GM12864 (cell line): ENCODE results near the gene CYFIP2.

Source experiments
- DNase-seq: peaks from one replicate; pipeline ENCODE4 v3.0.0-alpha.2; 2011; ENCODE audit warnings: low read depth
- H3K4me3 ChIP-seq: 2 replicates; pipeline ENCODE4 v1.5.1; 2011; ENCODE audit warnings: mild to moderate bottlenecking, low read depth, low read length, control low read depth
- CTCF ChIP-seq: IDR thresholded peaks from 2 replicates; pipeline ENCODE4 v1.5.1; 2011; ENCODE audit warnings: low read depth, mild to moderate bottlenecking, moderate library complexity, low read length, control low read depth, inconsistent platforms; ENCODE audit errors: missing control alignments

CYFIP2 gene

GRCh38 chr5:157265714-157266285 lies at the start of gene CYFIP2:
Gene CYFIP2, plus strand, starts transcription at chr5:157266123. Its CDS starts 19,239 bp downstream, at chr5:157285362.
- H3K4me3 ChIP-seq: peak within 1 kb of the TSS; percentile 86
- TF ChIP-seq CTCF: no peak
- DNase-seq: no peak

GRCh38 chr5:157216391-157217142 lies 49.4 kb upstream of the CYFIP2 start:
- no peak overlapping the region for H3K4me3 ChIP-seq
- DNase-seq: no peak

GRCh38 chr5:157217289-157218024 lies 48.5 kb upstream of the CYFIP2 start:
- no peak overlapping the region for H3K4me3 ChIP-seq
- no peak for DNase-seq
- TF ChIP-seq CTCF: no peak

More at GRCh38 chr5:157216391-157217142, 49.4 kb upstream of the CYFIP2 start:
- TF ChIP-seq CTCF: no peak

GRCh38 chr5:157219491-157220271 lies 46.2 kb upstream of the CYFIP2 start:
- DNase-seq: peak; percentile 61

GRCh38 chr5:157221959-157222358 lies 44.0 kb upstream of the CYFIP2 start:
- no peak for TF ChIP-seq CTCF
- DNase-seq: no peak
- no peak overlapping the region for H3K4me3 ChIP-seq

More at GRCh38 chr5:157219491-157220271, 46.2 kb upstream of the CYFIP2 start:
- TF ChIP-seq CTCF: no peak
- no peak overlapping the region for H3K4me3 ChIP-seq

GRCh38 chr5:157222506-157223230 lies 43.3 kb upstream of the CYFIP2 start:
- H3K4me3 ChIP-seq: no peak overlapping the region
- no peak for DNase-seq
- TF ChIP-seq CTCF: no peak
